Stimulated activated CD8-positive, alpha-beta memory T cell treated with anti-CD3 and anti-CD28 coated beads, Interleukin-15, amount 100 ng/mL, for 24 hours (primary cell): Measurements from ENCODE around the gene FRMD5.
"Not testable (repeated sequence)": the region's sequence is repeated elsewhere in the genome, so short reads cannot be mapped to it uniquely, and the experiment has no call there.

Experiments used
- DNase-seq: peaks from one replicate; pipeline ENCODE4 v3.0.0-alpha.2; 2020; ENCODE audit warnings: low read depth

FRMD5 gene

GRCh38 chr15:44032820-44033219 lies 162.3 kb downstream of the FRMD5 start:
- not testable (repeated sequence) for DNase-seq

- no peak for DNase-seq
Measured at GRCh38 chr15:44029940-44030568, 165.0 kb downstream of the FRMD5 start.

- no peak for DNase-seq
Measured at GRCh38 chr15:44029003-44029402, 166.1 kb downstream of the FRMD5 start.

GRCh38 chr15:44028349-44028748 lies 166.7 kb downstream of the FRMD5 start:
- DNase-seq = no peak

GRCh38 chr15:44024155-44024554 lies 170.9 kb downstream of the FRMD5 start:
- DNase-seq = no peak

- no peak for DNase-seq
Measured at GRCh38 chr15:44023176-44023575, 171.9 kb downstream of the FRMD5 start.

GRCh38 chr15:44018151-44018550 lies 176.9 kb downstream of the FRMD5 start:
- DNase-seq = no peak

GRCh38 chr15:44015545-44016305 lies 179.3 kb downstream of the FRMD5 start:
- DNase-seq = no peak

- no peak for DNase-seq
Measured at GRCh38 chr15:44011238-44011854, 183.7 kb downstream of the FRMD5 start.

- no peak for DNase-seq
Measured at GRCh38 chr15:44010089-44010488, 185.0 kb downstream of the FRMD5 start.

GRCh38 chr15:44009038-44009437 lies 186.0 kb downstream of the FRMD5 start:
- DNase-seq = no peak

- not testable (repeated sequence) for DNase-seq
Measured at GRCh38 chr15:44000248-44000647, 194.8 kb downstream of the FRMD5 start.

GRCh38 chr15:43998607-43999006 lies 196.5 kb downstream of the FRMD5 start:
- DNase-seq = no peak

- no peak for DNase-seq
Measured at GRCh38 chr15:43991206-43991605, 203.9 kb downstream of the FRMD5 start.

GRCh38 chr15:43989938-43990337 lies 205.1 kb downstream of the FRMD5 start:
- no peak for DNase-seq

- DNase-seq = no peak
Measured at GRCh38 chr15:43988900-43989299, 206.2 kb downstream of the FRMD5 start.

- no peak for DNase-seq
Measured at GRCh38 chr15:43987924-43988323, 207.1 kb downstream of the FRMD5 start.

GRCh38 chr15:43985976-43986680 lies 208.9 kb downstream of the FRMD5 start:
- no peak for DNase-seq

GRCh38 chr15:43981576-43981975 lies 213.5 kb downstream of the FRMD5 start:
- no peak for DNase-seq

GRCh38 chr15:43977072-43977884 lies 217.8 kb downstream of the FRMD5 start:
- DNase-seq = no peak

GRCh38 chr15:43975770-43976169 lies 219.3 kb downstream of the FRMD5 start:
- no peak for DNase-seq

GRCh38 chr15:43975326-43975725 lies 219.7 kb downstream of the FRMD5 start:
- DNase-seq = no peak
